Measurements from ENCODE around the gene KIN. TPM values are rescaled to one million over a fixed set of nuclear protein-coding genes. Genes with fewer than 3 reads are reported as not detected.
"Not testable (repeated sequence)": the region's sequence is repeated elsewhere in the genome, so short reads cannot be mapped to it uniquely, and the experiment has no call there.

Gene KIN
- total RNA-seq, 1 donor from 2014 or later: 19.2 TPM

GRCh38 chr10:7786430-7786829, 1.4 kb downstream of the KIN start:
- H3K9me3 Mint-ChIP-seq: no peaks in the 10 kb centered on the region
- H3K27ac Mint-ChIP-seq: no peak overlapping the region
- H3K27me3 Mint-ChIP-seq (ENCODE audit: low read depth): no peaks in the 10 kb centered on the region
- TF ChIP-seq, protein P1, sequence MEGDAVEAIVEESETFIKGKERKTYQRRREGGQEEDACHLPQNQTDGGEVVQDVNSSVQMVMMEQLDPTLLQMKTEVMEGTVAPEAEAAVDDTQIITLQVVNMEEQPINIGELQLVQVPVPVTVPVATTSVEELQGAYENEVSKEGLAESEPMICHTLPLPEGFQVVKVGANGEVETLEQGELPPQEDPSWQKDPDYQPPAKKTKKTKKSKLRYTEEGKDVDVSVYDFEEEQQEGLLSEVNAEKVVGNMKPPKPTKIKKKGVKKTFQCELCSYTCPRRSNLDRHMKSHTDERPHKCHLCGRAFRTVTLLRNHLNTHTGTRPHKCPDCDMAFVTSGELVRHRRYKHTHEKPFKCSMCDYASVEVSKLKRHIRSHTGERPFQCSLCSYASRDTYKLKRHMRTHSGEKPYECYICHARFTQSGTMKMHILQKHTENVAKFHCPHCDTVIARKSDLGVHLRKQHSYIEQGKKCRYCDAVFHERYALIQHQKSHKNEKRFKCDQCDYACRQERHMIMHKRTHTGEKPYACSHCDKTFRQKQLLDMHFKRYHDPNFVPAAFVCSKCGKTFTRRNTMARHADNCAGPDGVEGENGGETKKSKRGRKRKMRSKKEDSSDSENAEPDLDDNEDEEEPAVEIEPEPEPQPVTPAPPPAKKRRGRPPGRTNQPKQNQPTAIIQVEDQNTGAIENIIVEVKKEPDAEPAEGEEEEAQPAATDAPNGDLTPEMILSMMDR (IDR thresholded peaks at IDR 0.05; ENCODE audit: unreplicated experiment): no peak
- peaks cover 23% of the 10 kb centered on the region for H3K4me1 Mint-ChIP-seq
- H3K36me3 Mint-ChIP-seq: peaks cover 7% of the 10 kb centered on the region
- no peak overlapping the region for H3K4me3 Mint-ChIP-seq
- no peak for DNase-seq (ENCODE audit: low spot score in 2 of 2, unreplicated experiment in 2 of 2)

DNA sequence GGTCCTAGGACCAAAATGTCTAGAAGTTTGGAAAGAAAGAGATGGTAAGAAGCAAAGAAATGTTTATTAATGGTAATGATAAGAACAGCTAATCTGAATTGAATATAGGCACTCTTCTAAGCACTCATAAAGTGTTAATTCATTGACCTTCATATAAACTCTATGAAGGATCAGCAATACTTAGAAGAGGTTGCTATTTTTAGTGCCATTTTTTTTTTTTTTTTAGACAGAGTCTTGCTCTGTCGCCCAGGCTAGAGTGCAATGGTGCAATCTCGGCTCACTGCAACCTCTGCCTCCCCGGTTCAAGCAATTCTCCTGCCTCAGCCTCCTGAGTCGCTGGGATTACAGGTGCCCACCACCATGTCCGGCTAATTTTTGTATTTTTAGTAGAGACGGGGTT, 5.6 kb downstream of the KIN start:
- H3K36me3 Mint-ChIP-seq: peaks cover 25% of the 10 kb centered on the region
- not testable (repeated sequence) for DNase-seq (ENCODE audit: low spot score in 2 of 2, unreplicated experiment in 2 of 2); H3K27ac Mint-ChIP-seq; H3K27me3 Mint-ChIP-seq (ENCODE audit: low read depth); H3K4me3 Mint-ChIP-seq; H3K9me3 Mint-ChIP-seq; H3K4me1 Mint-ChIP-seq

- no peak overlapping the region for H3K4me3 Mint-ChIP-seq
- DNase-seq (ENCODE audit: low spot score in 2 of 2, unreplicated experiment in 2 of 2): no peak
- H3K27ac Mint-ChIP-seq: no peak overlapping the region
- no peaks in the 10 kb centered on the region for H3K9me3 Mint-ChIP-seq
- H3K4me1 Mint-ChIP-seq: no peaks in the 10 kb centered on the region
- H3K27me3 Mint-ChIP-seq (ENCODE audit: low read depth): no peaks in the 10 kb centered on the region
- peaks cover 44% of the 10 kb centered on the region for H3K36me3 Mint-ChIP-seq
- TF ChIP-seq, protein P1 (IDR thresholded peaks at IDR 0.05; ENCODE audit: unreplicated experiment): no peak
These were observed 11.0 kb downstream of the KIN start for GRCh38 chr10:7776777-7777176.

DNA sequence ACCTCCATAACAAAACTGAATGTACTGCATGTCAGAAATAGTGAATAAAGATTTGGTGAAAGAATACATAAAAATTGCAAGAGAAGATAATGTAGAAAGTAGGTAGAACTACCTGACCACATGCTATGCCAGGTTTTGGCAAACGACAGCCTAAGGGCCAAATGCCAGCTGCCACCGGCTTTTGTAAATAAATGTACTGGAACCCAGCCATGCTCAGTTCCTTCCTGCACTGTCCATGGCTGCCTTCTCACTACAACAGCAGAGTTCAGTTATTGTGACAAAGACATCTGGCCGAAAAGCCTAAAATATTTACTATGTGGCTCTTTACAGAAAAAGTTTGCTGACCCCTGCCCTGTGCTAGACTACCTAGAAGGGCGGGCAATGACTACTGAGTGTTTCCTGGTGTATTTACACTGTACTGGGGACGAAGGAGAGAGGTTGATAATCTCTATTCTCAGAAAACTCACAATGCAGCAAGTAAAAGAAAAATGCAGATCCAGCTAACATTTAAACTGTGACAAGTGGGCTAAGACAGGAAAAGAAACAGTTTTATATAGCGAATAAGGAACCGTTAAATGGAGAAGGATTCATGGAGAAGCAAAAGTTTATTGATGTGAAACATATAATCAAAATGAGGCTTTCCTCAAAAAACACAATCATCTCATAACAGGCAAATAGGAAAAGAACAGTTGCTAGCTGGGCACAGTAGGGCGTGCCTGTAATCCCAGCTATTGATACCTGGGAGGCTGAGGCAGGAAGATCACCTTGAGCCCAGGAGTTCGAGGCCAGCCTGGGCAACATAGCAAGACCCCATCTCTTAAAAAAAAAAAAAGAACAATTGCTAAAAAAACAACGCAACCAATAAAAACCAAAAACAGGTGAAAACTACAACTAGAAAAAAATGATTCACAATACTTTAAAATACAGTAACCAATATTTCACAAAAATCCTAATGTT, 13.7 kb downstream of the KIN start:
- Mint-ChIP-seq H3K27me3 (ENCODE audit: low read depth) (no peaks in the 10 kb centered on the region), H3K4me3 (no peak overlapping the region), H3K9me3 (no peaks in the 10 kb centered on the region), H3K4me1 (peaks cover 9% of the 10 kb centered on the region), H3K36me3 (peaks cover 42% of the 10 kb centered on the region), H3K27ac (no peak overlapping the region)
- DNase-seq (ENCODE audit: low spot score in 2 of 2, unreplicated experiment in 2 of 2): no peak
- TF ChIP-seq, protein P1 (IDR thresholded peaks at IDR 0.05; ENCODE audit: unreplicated experiment): no peak

DNA sequence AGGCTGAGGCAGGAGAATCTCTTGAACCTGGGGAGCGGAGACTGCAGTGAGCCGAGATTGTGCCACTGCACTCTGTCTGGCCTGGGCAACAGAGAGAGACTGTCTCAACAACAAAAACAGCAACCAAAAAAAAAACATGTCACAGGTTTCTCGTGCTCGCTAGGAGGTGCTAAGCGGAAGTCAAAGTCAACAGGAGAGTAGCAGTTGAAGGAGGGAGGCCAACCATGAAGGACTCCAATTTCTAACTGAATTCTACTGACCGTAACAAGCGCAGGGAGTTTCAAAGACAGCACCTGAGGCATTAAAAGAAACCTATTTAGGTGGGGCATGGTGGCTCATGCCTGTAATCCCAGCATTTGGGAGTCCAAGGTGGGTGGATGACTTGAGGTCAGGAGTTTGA, 19.4 kb downstream of the KIN start:
- Mint-ChIP-seq H3K36me3 (peaks cover 35% of the 10 kb centered on the region), H3K27me3 (ENCODE audit: low read depth) (no peaks in the 10 kb centered on the region), H3K4me1 (peaks cover 20% of the 10 kb centered on the region), H3K4me3 (no peak overlapping the region), H3K27ac (no peak overlapping the region), H3K9me3 (no peaks in the 10 kb centered on the region)
- no peak for DNase-seq (ENCODE audit: low spot score in 2 of 2, unreplicated experiment in 2 of 2)
- TF ChIP-seq, protein P1 (IDR thresholded peaks at IDR 0.05; ENCODE audit: unreplicated experiment): no peak

DNA sequence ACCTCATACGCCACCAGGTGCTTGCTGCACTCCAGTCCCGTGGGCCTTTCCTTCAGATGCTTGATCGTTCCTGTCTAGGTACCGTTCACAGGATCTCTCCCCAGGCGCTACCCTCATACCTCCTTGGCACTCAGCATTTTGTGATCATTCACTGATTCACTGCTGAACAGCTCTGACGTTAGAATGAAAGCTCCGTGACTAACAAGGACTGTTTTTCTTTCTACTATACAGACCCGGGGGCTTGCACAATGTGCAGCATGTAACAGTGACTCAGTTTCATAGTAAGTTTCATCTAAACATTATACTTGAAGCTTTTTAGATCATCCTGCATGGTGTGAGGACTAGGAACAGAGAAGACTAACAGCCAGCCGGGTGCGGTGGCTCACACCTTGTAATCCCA, 20.6 kb downstream of the KIN start:
- Mint-ChIP-seq H3K27me3 (ENCODE audit: low read depth) (no peaks in the 10 kb centered on the region), H3K4me3 (no peak overlapping the region), H3K27ac (no peak overlapping the region), H3K36me3 (peaks cover 35% of the 10 kb centered on the region), H3K4me1 (peaks cover 25% of the 10 kb centered on the region), H3K9me3 (no peaks in the 10 kb centered on the region)
- TF ChIP-seq, protein P1 (IDR thresholded peaks at IDR 0.05; ENCODE audit: unreplicated experiment): no peak
- no peak for DNase-seq (ENCODE audit: low spot score in 2 of 2, unreplicated experiment in 2 of 2)
